IMR-90 (cell line): Measurements from ENCODE around the gene TRABD. TPM values are rescaled to one million over a fixed set of nuclear protein-coding genes. Genes with fewer than 3 reads are reported as not detected.

Experiments used
- ATAC-seq: fragments of 200-7000 bp; cut with Tn5 transposase; 2 replicates; pipeline ENCODE4 v1.9.1; 2020; ENCODE audit warnings: low read depth, mild to moderate bottlenecking, moderate library complexity
- BruUV-seq: library from RNA; stranded (reverse); fragments of 400-500 nt; replicated peaks from 2 replicates; lab custom pipeline; 2021; lab: Mats Ljungman, UMichigan
- CTCF ChIA-PET: fragments of 300-600 bp; formaldehyde crosslinking; extraction: SDS; loops from one replicate; lab custom pipeline; 2021; ENCODE audit warnings: antibody characterized with exemption; lab: Yijun Ruan, JAX
- POLR2A ChIA-PET: fragments of 300-600 bp; sonication (Branson Sonifier 250); formaldehyde crosslinking; loops from one replicate; lab custom pipeline; 2022; ENCODE audit warnings: antibody characterized with exemption; ENCODE audit not compliant: unreplicated experiment; lab: Charles Lee
- DNase-seq: peaks from one replicate; pipeline ENCODE4 v3.0.0; 2013
- H2AFZ ChIP-seq: replicated peaks from 2 replicates; pipeline ENCODE3; 2013; ENCODE audit warnings: low read length, mild to moderate bottlenecking; ENCODE audit not compliant: poor library complexity
- H2AK5ac ChIP-seq: 2 replicates; pipeline ENCODE4 v1.6.1; 2013; ENCODE audit warnings: low read depth, low read length, inconsistent platforms
- H2AK9ac ChIP-seq: replicated peaks from 2 replicates; pipeline ENCODE3; 2013; ENCODE audit warnings: mild to moderate bottlenecking, low read depth, low read length, moderate library complexity; ENCODE audit not compliant: poor library complexity
- H2BK120ac ChIP-seq: 2 replicates; pipeline ENCODE4 v1.6.1; 2013; ENCODE audit warnings: low read depth, low read length, inconsistent platforms
- H2BK15ac ChIP-seq: 3 replicates; pipeline ENCODE4 v1.6.1; 2013; ENCODE audit warnings: low read depth, low read length, inconsistent platforms
- H2BK20ac ChIP-seq: 2 replicates; pipeline ENCODE4 v1.6.1; 2013; ENCODE audit warnings: low read depth, mild to moderate bottlenecking, inconsistent platforms, low read length, moderate library complexity
- H2BK5ac ChIP-seq: 2 replicates; pipeline ENCODE4 v1.6.1; 2013; ENCODE audit warnings: mild to moderate bottlenecking, low read depth, low read length, inconsistent platforms; ENCODE audit not compliant: poor library complexity, severe bottlenecking
- H3K14ac ChIP-seq: replicated peaks from 2 replicates; pipeline ENCODE4 v1.6.1; 2013; ENCODE audit warnings: low read depth, low read length, inconsistent platforms
- H3K18ac ChIP-seq: 2 replicates; pipeline ENCODE4 v1.6.1; 2013; ENCODE audit warnings: low read depth, low read length, control low read depth
- H3K23ac ChIP-seq: 2 replicates; pipeline ENCODE4 v1.6.1; 2013; ENCODE audit warnings: low read depth, low read length, inconsistent platforms
- H3K27ac ChIP-seq: 2 replicates; pipeline ENCODE4 v1.5.1; 2013; ENCODE audit warnings: mild to moderate bottlenecking, control low read depth, low read length; ENCODE audit not compliant: insufficient read depth
- H3K27me3 ChIP-seq: 2 replicates; pipeline ENCODE4 v1.6.1; 2013; ENCODE audit warnings: low read length; ENCODE audit not compliant: control insufficient read depth, insufficient read depth
- H3K36me3 ChIP-seq: 2 replicates; pipeline ENCODE4 v1.6.1; 2013; ENCODE audit warnings: low read length, mixed read lengths; ENCODE audit not compliant: control insufficient read depth, insufficient read depth
- H3K4ac ChIP-seq: 2 replicates; pipeline ENCODE4 v1.6.1; 2013; ENCODE audit warnings: low read depth, low read length, inconsistent platforms
- H3K4me1 ChIP-seq: 2 replicates; pipeline ENCODE4 v1.6.1; 2013; ENCODE audit warnings: low read length, mixed read lengths; ENCODE audit not compliant: control insufficient read depth, insufficient read depth
- H3K4me2 ChIP-seq: 2 replicates; pipeline ENCODE4 v1.6.1; 2013; ENCODE audit warnings: low read depth, mild to moderate bottlenecking, control low read depth, low read length, moderate library complexity
- H3K4me3 ChIP-seq: 2 replicates; pipeline ENCODE4 v1.5.1; 2013; ENCODE audit warnings: low read depth, mild to moderate bottlenecking, control low read depth, low read length, moderate library complexity; ENCODE audit not compliant: insufficient read depth
- H3K56ac ChIP-seq: 2 replicates; pipeline ENCODE4 v1.6.1; 2013; ENCODE audit warnings: low read length, inconsistent platforms; ENCODE audit not compliant: insufficient read depth; ENCODE audit errors: extremely low read depth
- H3K79me1 ChIP-seq, 2 experiments: 2 replicates each; pipeline ENCODE4 v1.6.1; 2013; ENCODE audit warnings: low read length in 2 of 2, inconsistent platforms in 1 of 2, low read depth in 1 of 2
- H3K9ac ChIP-seq: 2 replicates; pipeline ENCODE4 v1.6.1; 2013; ENCODE audit warnings: low read depth, low read length, control low read depth
- H3K9me1 ChIP-seq: 2 replicates; pipeline ENCODE4 v1.6.1; 2013; ENCODE audit warnings: low read length, inconsistent platforms; ENCODE audit not compliant: insufficient read depth
- H3K9me3 ChIP-seq: 2 replicates; pipeline ENCODE4 v1.6.1; 2013; ENCODE audit warnings: low read length; ENCODE audit not compliant: control insufficient read depth, insufficient read depth
- H4K20me1 ChIP-seq: 2 replicates; pipeline ENCODE4 v1.6.1; 2013; ENCODE audit warnings: low read length, inconsistent platforms; ENCODE audit not compliant: insufficient read depth
- H4K5ac ChIP-seq: 2 replicates; pipeline ENCODE4 v1.6.1; 2013; ENCODE audit warnings: mild to moderate bottlenecking, low read depth, low read length, control low read depth
- H4K8ac ChIP-seq, 2 experiments: 2 replicates each; pipeline ENCODE4 v1.6.1; 2013; ENCODE audit warnings: low read depth in 2 of 2, low read length in 2 of 2, control low read depth in 1 of 2, inconsistent platforms in 1 of 2
- H4K91ac ChIP-seq: 2 replicates; pipeline ENCODE4 v1.6.1; 2013; ENCODE audit warnings: low read depth, low read length, inconsistent platforms; ENCODE audit not compliant: insufficient read depth
- BHLHE40 ChIP-seq: fragments of 150-350 bp; IDR thresholded peaks from 2 replicates; pipeline ENCODE4 v1.6.1; 2016; ENCODE audit warnings: mild to moderate bottlenecking, low read depth, low read length
- CEBPB ChIP-seq: IDR thresholded peaks from 2 replicates; pipeline ENCODE4 v1.6.1; 2012; ENCODE audit warnings: low read depth, low read length, improper control_type of control experiment
- CHD1 ChIP-seq: IDR thresholded peaks from 2 replicates; pipeline ENCODE4 v1.6.1; 2012; ENCODE audit warnings: low read depth, low read length, improper control_type of control experiment
- CTCF ChIP-seq: conservative IDR thresholded peaks from 2 replicates; pipeline ENCODE4 v1.5.1; 2012; ENCODE audit warnings: mild to moderate bottlenecking, low read depth, low read length, improper control_type of control experiment
- ELK1 ChIP-seq: fragments of 150-350 bp; IDR thresholded peaks from 2 replicates; pipeline ENCODE4 v1.6.1; 2016; ENCODE audit warnings: low read depth, mild to moderate bottlenecking, low read length, moderate library complexity, borderline replicate concordance
- FOS ChIP-seq: fragments of 150-350 bp; IDR thresholded peaks from 2 replicates; pipeline ENCODE4 v1.6.1; 2016; ENCODE audit warnings: low read depth, low read length
- MAFK ChIP-seq: IDR thresholded peaks from 2 replicates; pipeline ENCODE4 v1.6.1; 2012; ENCODE audit warnings: low read depth, low read length, improper control_type of control experiment
- MAZ ChIP-seq: IDR thresholded peaks from 2 replicates; pipeline ENCODE4 v1.6.1; 2012; ENCODE audit warnings: low read depth, mild to moderate bottlenecking, low read length, improper control_type of control experiment, moderate library complexity, borderline replicate concordance
- MXI1 ChIP-seq: IDR thresholded peaks from 2 replicates; pipeline ENCODE4 v1.6.1; 2012; ENCODE audit warnings: low read depth, mild to moderate bottlenecking, low read length, moderate library complexity, borderline replicate concordance
- NFE2L2 ChIP-seq: fragments of 150-350 bp; IDR thresholded peaks from 2 replicates; pipeline ENCODE4 v1.6.1; 2016; ENCODE audit warnings: low read depth, mild to moderate bottlenecking, low read length
- POLR2A ChIP-seq: IDR thresholded peaks from 2 replicates; pipeline ENCODE4 v1.6.1; 2012; ENCODE audit warnings: mild to moderate bottlenecking, low read depth, low read length
- RAD21 ChIP-seq: IDR thresholded peaks from 2 replicates; pipeline ENCODE4 v1.6.1; 2012; ENCODE audit warnings: low read length, improper control_type of control experiment
- RCOR1 ChIP-seq: IDR thresholded peaks from 2 replicates; pipeline ENCODE4 v1.6.1; 2012; ENCODE audit warnings: mild to moderate bottlenecking, low read length, improper control_type of control experiment; ENCODE audit not compliant: insufficient replicate concordance
- RFX5 ChIP-seq: IDR thresholded peaks from 2 replicates; pipeline ENCODE4 v1.8.0; 2012; ENCODE audit warnings: low read depth, mild to moderate bottlenecking, low read length, moderate library complexity
- SMC3 ChIP-seq: fragments of 150-350 bp; IDR thresholded peaks from 2 replicates; pipeline ENCODE4 v1.6.1; 2016; ENCODE audit warnings: low read depth, mild to moderate bottlenecking, antibody characterized with exemption, low read length, moderate library complexity
- USF2 ChIP-seq: fragments of 150-350 bp; IDR thresholded peaks from 2 replicates; pipeline ENCODE4 v1.6.1; 2017; ENCODE audit warnings: mild to moderate bottlenecking, antibody characterized with exemption, low read length, low read depth
- WGBS, 2 experiments: methylation state at CpG; one replicate each; pipeline versions ENCODE4 v1.1.5 to v1.1.7; 2013; ENCODE audit warnings: missing lambda C conversion rate in 2 of 2; ENCODE audit not compliant: insufficient read length in 1 of 2; ENCODE audit errors: extremely low coverage in 2 of 2; 5-methylcytosine and 5-hydroxymethylcytosine counted together
- dilution Hi-C: fragments of 300-500 bp; cut with HindIII; formaldehyde crosslinking; loops from one replicate; pipeline ENCODE4 v1.14.3; 2018; ENCODE audit warnings: low sequenced_read_pairs; ENCODE audit not compliant: unreplicated experiment
- in situ Hi-C: fragments of 300-500 bp; cut with MboI; formaldehyde crosslinking; loops from 3 replicates; pipeline ENCODE4 v1.14.3; 2019; ENCODE audit warnings: low sequenced_read_pairs, inconsistent platforms, mixed read lengths
- intact Hi-C: fragments of 100-400 bp; cut with micrococcal nuclease; formaldehyde crosslinking; loops from 2 replicates; pipeline ENCODE4 v1.10.0; 2022
- polyA plus RNA-seq, 3 experiments: library from polyadenylated mRNA; depleted of rRNA; stranded (reverse); fragments of >200 nt; gene quantifications; 2 replicates each; pipeline ENCODE4 v1.2.3, GENCODE V29; 2012; ENCODE audit warnings: low replicate concordance in 1 of 3
- total RNA-seq: library from RNA; depleted of rRNA; stranded (reverse); fragments of >200 nt; gene quantifications from 2 replicates; pipeline ENCODE4 v1.2.3, GENCODE V29; 2012

Gene TRABD
- total and polyA plus RNA-seq, 2 of the 4 experiments (the other 2 are of a cell fraction), result 13.4 to 42.7 TPM

- Histone ChIP-seq H3K9me3 (no peaks in the 10 kb centered on the region), H3K14ac (no peak overlapping the region), H2AK5ac (no peak overlapping the region), H2AK9ac (peak overlapping the region; percentile 19), H3K27ac (no peak overlapping the region), H3K27me3 (peaks cover 1% of the 10 kb centered on the region; the same call in 1 of the 2 replicates), H3K9ac (no peak overlapping the region), H3K4me1 (no peaks in the 10 kb centered on the region), H2BK5ac (no peak overlapping the region), H4K5ac (no peak overlapping the region), H4K91ac (no peak overlapping the region), H3K9me1 (no peaks in the 10 kb centered on the region), H3K36me3 (peaks cover 2% of the 10 kb centered on the region; the same call in 1 of the 2 replicates), H3K4me2 (no peak overlapping the region), H3K4me3 (no peak overlapping the region), H4K8ac (no peak overlapping the region), H3K56ac (no peak overlapping the region), H2BK120ac (no peak overlapping the region), H2BK15ac (no peak overlapping the region), H3K79me1 (no peaks in the 10 kb centered on the region), H4K20me1 (no peaks in the 10 kb centered on the region), H2BK20ac (no peak overlapping the region), H3K23ac (no peak overlapping the region), H3K4ac (no peak overlapping the region), H3K18ac (no peak overlapping the region), H2AFZ (no peak overlapping the region)
- in situ Hi-C loops, result no loop called here
- TF ChIP-seq MXI1, result no peak
- TF ChIP-seq RCOR1, result no peak
- no peak for TF ChIP-seq MAFK
- TF ChIP-seq USF2, result no peak
- TF ChIP-seq FOS, result no peak
- TF ChIP-seq POLR2A, result no peak
- no peak for TF ChIP-seq CTCF
- no peak for TF ChIP-seq RFX5
- no peak for TF ChIP-seq NFE2L2
- TF ChIP-seq MAZ, result no peak
- TF ChIP-seq CHD1, result no peak
- TF ChIP-seq CEBPB, result no peak
- no peak for TF ChIP-seq SMC3
- TF ChIP-seq ELK1, result no peak
- TF ChIP-seq RAD21, result no peak
- no peak for TF ChIP-seq BHLHE40
- POLR2A ChIA-PET, result interaction anchor here (0.6 kb wide), 1 partner anchor 20 kb away, joined by 3 read pairs; no protein-coding TSS in a partner anchor
- intact Hi-C loops, result no loop called here
- dilution Hi-C loops, result no loop called here
- DNase-seq (no peak), ATAC-seq (no peak)
- CTCF ChIA-PET, result no interaction called here
- no TSS peak for BruUV-seq
- WGBS, 2 experiments, result 94% methylated on average over 44 of the region's 76 CpGs; no CpG with 5 or more reads in 1 of the 2 experiments
Measured at GRCh38 chr22:50176850-50177536, 8.7 kb upstream of the TRABD start.
